ENCODE results near the gene FARP1.

DNA sequence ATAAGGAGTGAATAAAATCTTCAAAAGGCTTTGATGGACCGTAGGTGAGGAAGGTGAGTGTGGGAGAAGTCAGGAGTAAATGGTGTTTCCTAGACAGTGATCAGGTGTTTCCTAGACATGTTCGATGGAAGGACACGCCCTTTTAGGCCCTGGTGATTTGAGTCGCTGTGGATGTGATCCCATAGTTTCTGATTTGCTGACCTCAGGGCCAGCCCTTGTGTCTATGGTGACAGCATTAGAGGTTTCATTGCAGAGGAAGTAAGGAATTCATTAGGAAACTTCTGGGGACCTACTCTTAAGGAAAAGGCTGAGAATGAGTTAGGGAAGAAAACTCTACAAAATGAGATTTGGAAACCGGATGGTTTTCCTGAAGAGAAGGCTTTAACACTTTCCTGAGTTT lies 65.7 kb downstream of the FARP1 start:
- TF ChIP-seq, protein P1, sequence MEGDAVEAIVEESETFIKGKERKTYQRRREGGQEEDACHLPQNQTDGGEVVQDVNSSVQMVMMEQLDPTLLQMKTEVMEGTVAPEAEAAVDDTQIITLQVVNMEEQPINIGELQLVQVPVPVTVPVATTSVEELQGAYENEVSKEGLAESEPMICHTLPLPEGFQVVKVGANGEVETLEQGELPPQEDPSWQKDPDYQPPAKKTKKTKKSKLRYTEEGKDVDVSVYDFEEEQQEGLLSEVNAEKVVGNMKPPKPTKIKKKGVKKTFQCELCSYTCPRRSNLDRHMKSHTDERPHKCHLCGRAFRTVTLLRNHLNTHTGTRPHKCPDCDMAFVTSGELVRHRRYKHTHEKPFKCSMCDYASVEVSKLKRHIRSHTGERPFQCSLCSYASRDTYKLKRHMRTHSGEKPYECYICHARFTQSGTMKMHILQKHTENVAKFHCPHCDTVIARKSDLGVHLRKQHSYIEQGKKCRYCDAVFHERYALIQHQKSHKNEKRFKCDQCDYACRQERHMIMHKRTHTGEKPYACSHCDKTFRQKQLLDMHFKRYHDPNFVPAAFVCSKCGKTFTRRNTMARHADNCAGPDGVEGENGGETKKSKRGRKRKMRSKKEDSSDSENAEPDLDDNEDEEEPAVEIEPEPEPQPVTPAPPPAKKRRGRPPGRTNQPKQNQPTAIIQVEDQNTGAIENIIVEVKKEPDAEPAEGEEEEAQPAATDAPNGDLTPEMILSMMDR (IDR thresholded peaks at IDR 0.05; ENCODE audit: insufficient read depth, low read length, poor library complexity, severe bottlenecking) = no peak
- TF ChIP-seq EZH2phosphoT487 (conservative IDR thresholded peaks at IDR 0.05; ENCODE audit: low read length) = no peak

All from SU-DHL-6 (cell line).